HL-60 (cell line): ENCODE measurements around the gene CATSPERD.
A peak's percentile ranks its signal among the peaks of the same experiment; 100 is the strongest.
"Not testable (repeated sequence)": the region's sequence is repeated elsewhere in the genome, so short reads cannot be mapped to it uniquely, and the experiment has no call there.

Experiments used
- DNase-seq, 2 experiments: peaks; one replicate each; pipeline ENCODE4 v3.0.0-alpha.2; 2010 to 2020; ENCODE audit warnings: low read depth in 1 of 2, low spot score in 1 of 2
- H3K27ac ChIP-seq: fragments of 250-450 bp; sonication (Bioruptor Pico); replicated peaks from 2 replicates; pipeline ENCODE4 v1.5.1; 2020; ENCODE audit warnings: mild to moderate bottlenecking, moderate library complexity
- H3K27me3 ChIP-seq: fragments of 250-450 bp; sonication (Bioruptor Pico); 2 replicates; pipeline ENCODE4 v1.5.1; 2021; ENCODE audit warnings: mild to moderate bottlenecking, moderate library complexity; ENCODE audit not compliant: insufficient read depth, poor library complexity, severe bottlenecking
- H3K4me3 ChIP-seq: replicated peaks from 2 replicates; pipeline ENCODE4 v1.5.1; 2011; ENCODE audit warnings: mild to moderate bottlenecking, control low read depth, low read length; ENCODE audit not compliant: insufficient read depth
- GABPA ChIP-seq: IDR thresholded peaks from 2 replicates; pipeline ENCODE4 v1.6.1; 2012; ENCODE audit warnings: low read depth
- POLR2AphosphoS5 ChIP-seq: IDR thresholded peaks from 2 replicates; pipeline ENCODE4 v1.6.1; 2012; ENCODE audit warnings: low read depth
- REST ChIP-seq: IDR thresholded peaks from 2 replicates; pipeline ENCODE4 v1.6.1; 2012; ENCODE audit warnings: low read depth; ENCODE audit not compliant: insufficient replicate concordance
- SPI1 ChIP-seq: IDR thresholded peaks from 2 replicates; pipeline ENCODE4 v1.6.1; 2012; ENCODE audit warnings: low read depth, mild to moderate bottlenecking, borderline replicate concordance
- TF ChIP-seq, protein P1 (sequence below): IDR thresholded peaks from one replicate; pipeline ENCODE4 v1.5.1; 2011; ENCODE audit warnings: low read length, control low read depth, inconsistent platforms; ENCODE audit not compliant: insufficient read depth

Gene CATSPERD

GRCh38 chr19:5686647-5687359 is 33.6 kb upstream of the CATSPERD start:
- H3K27me3 ChIP-seq = no peaks in the 10 kb centered on the region
- no peak for TF ChIP-seq POLR2AphosphoS5
- TF ChIP-seq, protein P1, sequence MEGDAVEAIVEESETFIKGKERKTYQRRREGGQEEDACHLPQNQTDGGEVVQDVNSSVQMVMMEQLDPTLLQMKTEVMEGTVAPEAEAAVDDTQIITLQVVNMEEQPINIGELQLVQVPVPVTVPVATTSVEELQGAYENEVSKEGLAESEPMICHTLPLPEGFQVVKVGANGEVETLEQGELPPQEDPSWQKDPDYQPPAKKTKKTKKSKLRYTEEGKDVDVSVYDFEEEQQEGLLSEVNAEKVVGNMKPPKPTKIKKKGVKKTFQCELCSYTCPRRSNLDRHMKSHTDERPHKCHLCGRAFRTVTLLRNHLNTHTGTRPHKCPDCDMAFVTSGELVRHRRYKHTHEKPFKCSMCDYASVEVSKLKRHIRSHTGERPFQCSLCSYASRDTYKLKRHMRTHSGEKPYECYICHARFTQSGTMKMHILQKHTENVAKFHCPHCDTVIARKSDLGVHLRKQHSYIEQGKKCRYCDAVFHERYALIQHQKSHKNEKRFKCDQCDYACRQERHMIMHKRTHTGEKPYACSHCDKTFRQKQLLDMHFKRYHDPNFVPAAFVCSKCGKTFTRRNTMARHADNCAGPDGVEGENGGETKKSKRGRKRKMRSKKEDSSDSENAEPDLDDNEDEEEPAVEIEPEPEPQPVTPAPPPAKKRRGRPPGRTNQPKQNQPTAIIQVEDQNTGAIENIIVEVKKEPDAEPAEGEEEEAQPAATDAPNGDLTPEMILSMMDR = peak; percentile 78
- peak; percentile 88 to 98 for DNase-seq
- peak overlapping the region; percentile 70 for H3K4me3 ChIP-seq
- peak overlapping the region; percentile 69 for H3K27ac ChIP-seq

DNA sequence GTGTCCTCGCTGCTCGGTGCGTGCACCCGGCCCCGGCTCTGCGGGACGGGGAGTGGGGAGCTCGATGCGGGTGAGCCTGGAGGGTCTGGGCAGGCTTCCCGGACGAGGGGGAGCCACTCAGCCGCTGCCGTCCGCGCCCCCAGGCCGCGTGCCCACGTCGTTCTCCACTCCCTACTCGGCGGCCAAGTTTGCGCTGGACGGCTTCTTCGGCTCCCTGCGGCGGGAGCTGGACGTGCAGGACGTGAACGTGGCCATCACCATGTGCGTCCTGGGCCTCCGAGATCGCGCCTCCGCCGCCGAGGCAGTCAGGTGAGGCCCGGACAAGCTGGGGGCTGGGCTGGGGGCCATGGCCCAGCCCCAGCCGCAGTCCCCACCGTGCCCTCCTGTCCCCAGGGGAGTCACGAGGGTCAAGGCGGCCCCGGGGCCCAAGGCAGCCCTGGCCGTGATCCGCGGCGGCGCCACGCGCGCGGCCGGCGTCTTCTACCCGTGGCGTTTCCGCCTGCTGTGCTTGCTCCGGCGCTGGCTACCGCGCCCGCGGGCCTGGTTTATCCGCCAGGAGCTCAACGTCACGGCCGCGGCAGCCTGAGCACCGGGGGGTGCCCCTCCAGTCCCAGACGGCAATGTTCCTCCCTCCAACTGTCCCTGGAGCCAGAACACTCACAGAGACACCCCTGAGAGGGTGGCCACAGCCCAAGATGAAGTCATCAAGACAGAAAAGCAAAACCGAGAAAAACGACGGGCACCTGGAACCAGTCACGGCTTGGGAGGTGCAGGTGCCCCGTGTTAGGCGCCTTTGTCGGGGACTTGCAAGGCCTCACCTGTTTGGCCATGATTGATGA is 32.9 kb upstream of the CATSPERD start:
- TF ChIP-seq GABPA (no peak), SPI1 (no peak), POLR2AphosphoS5 (no peak), REST (no peak)
- TF ChIP-seq, protein P1 = no peak
- Histone ChIP-seq H3K27me3 (no peaks in the 10 kb centered on the region), H3K4me3 (peak overlapping the region; percentile 9; the same call in 1 of the 2 replicates), H3K27ac (peak overlapping the region; percentile 69)
- DNase-seq = no peak

GRCh38 chr19:5688262-5688881 is 32.1 kb upstream of the CATSPERD start:
- DNase-seq, H3K27ac ChIP-seq, H3K4me3 ChIP-seq, H3K27me3 ChIP-seq: not testable (repeated sequence)

DNA sequence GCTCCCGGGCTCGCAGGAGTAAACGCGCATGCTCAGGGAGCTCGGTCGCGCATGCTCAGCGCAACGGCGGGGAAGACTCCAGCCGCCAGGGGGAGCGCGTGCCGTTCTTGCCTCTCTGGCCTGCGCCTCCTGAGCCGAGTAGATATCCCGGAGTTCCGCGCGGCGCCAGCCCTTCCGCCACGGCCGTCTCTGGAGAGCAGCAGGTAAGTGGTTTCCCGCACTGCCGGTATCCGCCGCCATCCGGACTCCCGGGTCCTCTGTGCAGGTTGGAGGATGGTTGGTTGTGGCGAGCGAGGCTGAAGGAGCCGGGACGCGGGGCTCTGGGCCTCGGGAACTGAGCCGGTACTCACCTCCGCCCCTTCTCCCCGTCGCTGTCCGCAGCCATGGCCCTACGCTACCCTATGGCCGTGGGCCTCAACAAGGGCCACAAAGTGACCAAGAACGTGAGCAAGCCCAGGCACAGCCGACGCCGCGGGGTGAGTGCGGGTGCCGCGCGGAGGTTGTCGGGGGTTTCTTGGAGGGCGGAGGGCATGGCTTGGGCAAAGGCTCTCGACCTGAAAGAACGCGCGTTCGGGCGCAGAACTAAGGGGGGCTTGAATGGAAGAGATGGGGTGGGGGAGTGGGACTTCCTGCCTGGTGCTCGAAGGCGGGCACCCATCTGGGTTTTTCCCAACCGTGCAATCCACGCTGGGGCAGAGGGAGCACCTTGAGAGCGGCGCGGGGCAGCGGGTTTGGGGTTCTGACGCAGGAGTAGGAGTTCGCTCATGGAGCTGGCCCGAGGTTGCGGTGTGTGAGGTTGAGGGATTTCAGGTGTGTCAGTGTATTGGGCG is 30.1 kb upstream of the CATSPERD start, which contains the start of gene RPL36:
TSS of gene RPL36 (plus strand) at position 171 of the 830 bp plus-strand sequence. CDS start at position 384, 213 bp downstream.
- DNase-seq = peak; percentile 96 to 97
- H3K27ac ChIP-seq = peak within 1 kb of the TSS; percentile 98
- TF ChIP-seq POLR2AphosphoS5 (peak; percentile 99), GABPA (peak; percentile 33; the same call in 1 of the 2 replicates), SPI1 (no peak), REST (peak; percentile 85)
- TF ChIP-seq, protein P1 = peak; percentile 98
- H3K4me3 ChIP-seq = peak within 1 kb of the TSS; percentile 80
- no peaks in the 10 kb centered on the region for H3K27me3 ChIP-seq
